Measurements from ENCODE around the gene AP1M2.
"Not testable (repeated sequence)": the region's sequence is repeated elsewhere in the genome, so short reads cannot be mapped to it uniquely, and the experiment has no call there.

The AP1M2 gene

GRCh38 chr19:10562609-10563008 is 24.5 kb downstream of the AP1M2 start:
- H3K4me3 ChIP-seq (ENCODE audit: extremely low read depth, insufficient read depth, low read length, poor library complexity, severe bottlenecking), result no peak overlapping the region
- H3K36me3 ChIP-seq (ENCODE audit: control insufficient read depth, insufficient read depth, low read length), result peaks cover 42% of the 10 kb centered on the region
- no peaks in the 10 kb centered on the region for H3K9me3 ChIP-seq (ENCODE audit: control insufficient read depth, low read length)
- no peak overlapping the region for H3K27ac ChIP-seq (ENCODE audit: low read depth, low read length, severe bottlenecking)
- WGBS, 2 experiments (ENCODE audit: insufficient coverage in 2 of 2), result 93 to 98% methylated on average over 3 to 4 of the region's 5 CpGs
- H3K4me1 ChIP-seq (ENCODE audit: control insufficient read depth, insufficient read depth, low read length, poor library complexity, severe bottlenecking), result peaks cover 14% of the 10 kb centered on the region

GRCh38 chr19:10560154-10560553 is 27.0 kb downstream of the AP1M2 start:
- WGBS, 2 experiments (ENCODE audit: insufficient coverage in 2 of 2), result 98% methylated on average over 6 to 7 of the region's 7 CpGs
- peaks cover 64% of the 10 kb centered on the region for H3K36me3 ChIP-seq (ENCODE audit: control insufficient read depth, insufficient read depth, low read length)
- no peak overlapping the region for H3K4me3 ChIP-seq (ENCODE audit: extremely low read depth, insufficient read depth, low read length, poor library complexity, severe bottlenecking)
- H3K27ac ChIP-seq (ENCODE audit: low read depth, low read length, severe bottlenecking), result no peak overlapping the region
- H3K9me3 ChIP-seq (ENCODE audit: control insufficient read depth, low read length), result no peaks in the 10 kb centered on the region
- no peaks in the 10 kb centered on the region for H3K4me1 ChIP-seq (ENCODE audit: control insufficient read depth, insufficient read depth, low read length, poor library complexity, severe bottlenecking)

- Histone ChIP-seq H3K4me3 (ENCODE audit: extremely low read depth, insufficient read depth, low read length, poor library complexity, severe bottlenecking) (no peak overlapping the region), H3K9me3 (ENCODE audit: control insufficient read depth, low read length) (no peaks in the 10 kb centered on the region), H3K36me3 (ENCODE audit: control insufficient read depth, insufficient read depth, low read length) (peaks cover 82% of the 10 kb centered on the region), H3K27ac (ENCODE audit: low read depth, low read length, severe bottlenecking) (no peak overlapping the region), H3K4me1 (ENCODE audit: control insufficient read depth, insufficient read depth, low read length, poor library complexity, severe bottlenecking) (no peaks in the 10 kb centered on the region)
- 96 to 97% methylated on average over 26 to 30 of the region's 33 CpGs for WGBS, 2 experiments (ENCODE audit: insufficient coverage in 2 of 2)
Observed at GRCh38 chr19:10557603-10558197, 29.4 kb downstream of the AP1M2 start.

GRCh38 chr19:10555610-10555973 is 31.5 kb downstream of the AP1M2 start:
- Histone ChIP-seq H3K36me3 (ENCODE audit: control insufficient read depth, insufficient read depth, low read length) (peaks cover 89% of the 10 kb centered on the region), H3K4me3 (ENCODE audit: extremely low read depth, insufficient read depth, low read length, poor library complexity, severe bottlenecking) (no peak overlapping the region), H3K27ac (ENCODE audit: low read depth, low read length, severe bottlenecking) (no peak overlapping the region), H3K4me1 (ENCODE audit: control insufficient read depth, insufficient read depth, low read length, poor library complexity, severe bottlenecking) (no peaks in the 10 kb centered on the region), H3K9me3 (ENCODE audit: control insufficient read depth, low read length) (no peaks in the 10 kb centered on the region)
- 96 to 97% methylated on average over 7 of the region's 7 CpGs for WGBS, 2 experiments (ENCODE audit: insufficient coverage in 2 of 2)

GRCh38 chr19:10554760-10555609 is 32.1 kb downstream of the AP1M2 start:
- Histone ChIP-seq H3K27ac (ENCODE audit: low read depth, low read length, severe bottlenecking) (no peak overlapping the region), H3K36me3 (ENCODE audit: control insufficient read depth, insufficient read depth, low read length) (peaks cover 89% of the 10 kb centered on the region), H3K9me3 (ENCODE audit: control insufficient read depth, low read length) (no peaks in the 10 kb centered on the region), H3K4me1 (ENCODE audit: control insufficient read depth, insufficient read depth, low read length, poor library complexity, severe bottlenecking) (no peaks in the 10 kb centered on the region), H3K4me3 (ENCODE audit: extremely low read depth, insufficient read depth, low read length, poor library complexity, severe bottlenecking) (no peak overlapping the region)
- 90% methylated on average over 28 to 30 of the region's 30 CpGs for WGBS, 2 experiments (ENCODE audit: insufficient coverage in 2 of 2)

- Histone ChIP-seq H3K9me3 (ENCODE audit: control insufficient read depth, low read length) (no peaks in the 10 kb centered on the region), H3K4me1 (ENCODE audit: control insufficient read depth, insufficient read depth, low read length, poor library complexity, severe bottlenecking) (no peaks in the 10 kb centered on the region), H3K36me3 (ENCODE audit: control insufficient read depth, insufficient read depth, low read length) (peaks cover 89% of the 10 kb centered on the region), H3K4me3 (ENCODE audit: extremely low read depth, insufficient read depth, low read length, poor library complexity, severe bottlenecking) (no peak overlapping the region), H3K27ac (ENCODE audit: low read depth, low read length, severe bottlenecking) (no peak overlapping the region)
- WGBS, 2 experiments (ENCODE audit: insufficient coverage in 2 of 2), result 91 to 96% methylated on average over 12 of the region's 12 CpGs
Observed at GRCh38 chr19:10553943-10554381, 33.1 kb downstream of the AP1M2 start.

GRCh38 chr19:10553087-10553667 is 33.9 kb downstream of the AP1M2 start:
- Histone ChIP-seq H3K27ac (ENCODE audit: low read depth, low read length, severe bottlenecking) (peak overlapping the region; percentile 0), H3K9me3 (ENCODE audit: control insufficient read depth, low read length) (no peaks in the 10 kb centered on the region), H3K36me3 (ENCODE audit: control insufficient read depth, insufficient read depth, low read length) (peaks cover 92% of the 10 kb centered on the region), H3K4me3 (ENCODE audit: extremely low read depth, insufficient read depth, low read length, poor library complexity, severe bottlenecking) (no peak overlapping the region), H3K4me1 (ENCODE audit: control insufficient read depth, insufficient read depth, low read length, poor library complexity, severe bottlenecking) (no peaks in the 10 kb centered on the region)
- WGBS, 2 experiments (ENCODE audit: insufficient coverage in 2 of 2), result 97% methylated on average over 4 to 8 of the region's 13 CpGs

- WGBS, 2 experiments (ENCODE audit: insufficient coverage in 2 of 2), result 90 to 93% methylated on average over 3 to 4 of the region's 12 CpGs
- Histone ChIP-seq H3K9me3 (ENCODE audit: control insufficient read depth, low read length) (no peaks in the 10 kb centered on the region), H3K36me3 (ENCODE audit: control insufficient read depth, insufficient read depth, low read length) (peaks cover 88% of the 10 kb centered on the region)
Observed at GRCh38 chr19:10552510-10553053, 34.5 kb downstream of the AP1M2 start.

GRCh38 chr19:10551698-10552301 is 35.3 kb downstream of the AP1M2 start:
- H3K27ac ChIP-seq (ENCODE audit: low read depth, low read length, severe bottlenecking), result no peak overlapping the region
- no peak overlapping the region for H3K4me3 ChIP-seq (ENCODE audit: extremely low read depth, insufficient read depth, low read length, poor library complexity, severe bottlenecking)
- H3K36me3 ChIP-seq (ENCODE audit: control insufficient read depth, insufficient read depth, low read length), result peaks cover 89% of the 10 kb centered on the region
- 97 to 100% methylated on average over 3 to 8 of the region's 12 CpGs for WGBS, 2 experiments (ENCODE audit: insufficient coverage in 2 of 2)
- no peaks in the 10 kb centered on the region for H3K4me1 ChIP-seq (ENCODE audit: control insufficient read depth, insufficient read depth, low read length, poor library complexity, severe bottlenecking)
- no peaks in the 10 kb centered on the region for H3K9me3 ChIP-seq (ENCODE audit: control insufficient read depth, low read length)

More at GRCh38 chr19:10552510-10553053, 34.5 kb downstream of the AP1M2 start:
- no peak overlapping the region for H3K4me3 ChIP-seq (ENCODE audit: extremely low read depth, insufficient read depth, low read length, poor library complexity, severe bottlenecking)
- H3K27ac ChIP-seq (ENCODE audit: low read depth, low read length, severe bottlenecking), result peak overlapping the region; percentile 0
- no peaks in the 10 kb centered on the region for H3K4me1 ChIP-seq (ENCODE audit: control insufficient read depth, insufficient read depth, low read length, poor library complexity, severe bottlenecking)

GRCh38 chr19:10551006-10551405 is 36.1 kb downstream of the AP1M2 start:
- not testable (repeated sequence) for H3K4me1 ChIP-seq (ENCODE audit: control insufficient read depth, insufficient read depth, low read length, poor library complexity, severe bottlenecking); H3K4me3 ChIP-seq (ENCODE audit: extremely low read depth, insufficient read depth, low read length, poor library complexity, severe bottlenecking); H3K9me3 ChIP-seq (ENCODE audit: control insufficient read depth, low read length); H3K27ac ChIP-seq (ENCODE audit: low read depth, low read length, severe bottlenecking)
- H3K36me3 ChIP-seq (ENCODE audit: control insufficient read depth, insufficient read depth, low read length), result peaks cover 83% of the 10 kb centered on the region
- 96 to 97% methylated on average over 4 to 7 of the region's 9 CpGs for WGBS, 2 experiments (ENCODE audit: insufficient coverage in 2 of 2)

Data from mesodermal cell (in vitro differentiated cells).